Mesenchymal stem cell (in vitro differentiated cells and primary cell): ENCODE measurements around the gene SLC7A11.

Experiments used
- DNase-seq: peaks from one replicate; pipeline ENCODE4 v3.0.0-alpha.2; 2013
- H2AFZ ChIP-seq: one replicate; pipeline ENCODE4 v1.6.1; 2013; ENCODE audit warnings: low read depth, mild to moderate bottlenecking, control low read depth, inconsistent platforms, low read length, moderate library complexity
- H2AK5ac ChIP-seq: 2 replicates; pipeline ENCODE4 v1.6.1; 2013; ENCODE audit warnings: low read length, moderate library complexity, mild to moderate bottlenecking, inconsistent platforms; ENCODE audit not compliant: severe bottlenecking
- H2BK120ac ChIP-seq: one replicate; pipeline ENCODE4 v1.6.1; 2013; ENCODE audit warnings: low read depth, mild to moderate bottlenecking, inconsistent platforms, low read length, moderate library complexity
- H2BK12ac ChIP-seq, 2 experiments: one replicate each; pipeline ENCODE4 v1.6.1; 2013; ENCODE audit warnings: inconsistent platforms in 2 of 2, low read length in 2 of 2, mild to moderate bottlenecking in 2 of 2, moderate library complexity in 2 of 2, control low read depth in 1 of 2
- H2BK15ac ChIP-seq: one replicate; pipeline ENCODE4 v1.6.1; 2013; ENCODE audit warnings: mild to moderate bottlenecking, low read depth, inconsistent platforms; ENCODE audit not compliant: poor library complexity, severe bottlenecking
- H2BK5ac ChIP-seq: 2 replicates; pipeline ENCODE4 v1.6.1; 2013; ENCODE audit warnings: low read depth, mild to moderate bottlenecking, low read length, control low read depth, inconsistent platforms; ENCODE audit not compliant: poor library complexity, severe bottlenecking
- H3K14ac ChIP-seq, 2 experiments: one replicate each; pipeline ENCODE4 v1.6.1; 2013; ENCODE audit warnings: inconsistent platforms in 2 of 2, low read length in 2 of 2, control low read depth in 1 of 2, mild to moderate bottlenecking in 1 of 2, moderate library complexity in 1 of 2
- H3K18ac ChIP-seq, 2 experiments: one replicate each; pipeline ENCODE4 v1.6.1; 2013; ENCODE audit warnings: inconsistent platforms in 2 of 2, low read length in 2 of 2, control low read depth in 1 of 2, low read depth in 1 of 2, mild to moderate bottlenecking in 1 of 2
- H3K23ac ChIP-seq, 2 experiments: one replicate each; pipeline ENCODE4 v1.6.1; 2013; ENCODE audit warnings: inconsistent platforms in 2 of 2, low read length in 2 of 2, mild to moderate bottlenecking in 2 of 2, moderate library complexity in 2 of 2, control low read depth in 1 of 2
- H3K27ac ChIP-seq: 2 replicates; pipeline ENCODE4 v1.5.1; 2013; ENCODE audit warnings: mild to moderate bottlenecking, moderate library complexity, low read length, control low read depth, inconsistent platforms; ENCODE audit not compliant: poor library complexity, severe bottlenecking
- H3K27me3 ChIP-seq, 2 experiments: 2 replicates each; pipeline versions ENCODE4 v1.6.1 to v1.7.0; 2013; ENCODE audit warnings: low read length in 2 of 2, mild to moderate bottlenecking in 2 of 2, moderate library complexity in 2 of 2, control low read depth in 1 of 2, inconsistent platforms in 1 of 2; ENCODE audit not compliant: control insufficient read depth in 1 of 2, insufficient read depth in 1 of 2
- H3K36me3 ChIP-seq, 2 experiments: 2 replicates each; pipeline versions ENCODE4 v1.6.1 to v1.7.0; 2013; ENCODE audit warnings: low read length in 2 of 2, control low read depth in 1 of 2, inconsistent platforms in 1 of 2, low read depth in 1 of 2, mild to moderate bottlenecking in 1 of 2; ENCODE audit not compliant: insufficient read depth in 2 of 2, control insufficient read depth in 1 of 2
- H3K4ac ChIP-seq, 2 experiments: one replicate each; pipeline ENCODE4 v1.6.1; 2013; ENCODE audit warnings: inconsistent platforms in 2 of 2, low read length in 2 of 2, mild to moderate bottlenecking in 2 of 2, moderate library complexity in 2 of 2, control low read depth in 1 of 2, low read depth in 1 of 2
- H3K4me1 ChIP-seq: 2 replicates; pipeline ENCODE4 v1.6.1; 2013; ENCODE audit warnings: low read depth, low read length, control low read depth; ENCODE audit not compliant: control insufficient read depth, insufficient read depth
- H3K4me2 ChIP-seq: 2 replicates; pipeline ENCODE4 v1.6.1; 2013; ENCODE audit warnings: low read length, mild to moderate bottlenecking, inconsistent platforms; ENCODE audit not compliant: poor library complexity, severe bottlenecking
- H3K4me3 ChIP-seq, 2 experiments: 2 replicates each; pipeline versions ENCODE4 v1.5.1 to v1.7.0; 2013; ENCODE audit warnings: low read length in 2 of 2, mild to moderate bottlenecking in 2 of 2, control low read depth in 1 of 2, low read depth in 1 of 2; ENCODE audit not compliant: insufficient read depth in 1 of 2
- H3K79me1 ChIP-seq: replicated peaks from 2 replicates; pipeline ENCODE4 v1.6.1; 2013; ENCODE audit warnings: mild to moderate bottlenecking, control low read depth, low read length, inconsistent platforms; ENCODE audit not compliant: poor library complexity, severe bottlenecking
- H3K9ac ChIP-seq: 2 replicates; pipeline ENCODE4 v1.7.0; 2013; ENCODE audit warnings: mild to moderate bottlenecking, low read length, moderate library complexity
- H3K9me3 ChIP-seq: 2 replicates; pipeline ENCODE4 v1.7.0; 2013; ENCODE audit warnings: mild to moderate bottlenecking, low read length; ENCODE audit not compliant: control insufficient read depth
- H4K8ac ChIP-seq: one replicate; pipeline ENCODE4 v1.6.1; 2013; ENCODE audit warnings: inconsistent platforms, mild to moderate bottlenecking, low read length, moderate library complexity
- H4K91ac ChIP-seq: one replicate; pipeline ENCODE4 v1.6.1; 2013; ENCODE audit warnings: mild to moderate bottlenecking, low read length, inconsistent platforms
- WGBS: methylation state at CpG from one replicate; pipeline ENCODE4 v1.1.7; 2013; ENCODE audit warnings: mixed read lengths; 5-methylcytosine and 5-hydroxymethylcytosine counted together

SLC7A11 gene

GRCh38 chr4:138200236-138200590 is 41.9 kb downstream of the SLC7A11 start:
- no peak overlapping the region for H3K27ac ChIP-seq
- no peak overlapping the region for H4K8ac ChIP-seq
- H2BK5ac ChIP-seq = no peak overlapping the region
- no peak overlapping the region for H2BK15ac ChIP-seq
- no peaks in the 10 kb centered on the region for H3K79me1 ChIP-seq
- no peak overlapping the region for H3K4me2 ChIP-seq
- H3K27me3 ChIP-seq = no peaks in the 10 kb centered on the region
- H3K4me1 ChIP-seq = no peaks in the 10 kb centered on the region
- H3K36me3 ChIP-seq = no peaks in the 10 kb centered on the region
- no peak overlapping the region for H2BK12ac ChIP-seq
- no peak overlapping the region for H3K14ac ChIP-seq
- no peak overlapping the region for H3K18ac ChIP-seq
- H4K91ac ChIP-seq = no peak overlapping the region
- H3K4me3 ChIP-seq = no peak overlapping the region
- H2BK120ac ChIP-seq = no peak overlapping the region
- no peak overlapping the region for H2AK5ac ChIP-seq
- H3K9ac ChIP-seq = no peak overlapping the region
- H3K23ac ChIP-seq = no peak overlapping the region
- 93% methylated on average over 1 of the region's 1 CpG for WGBS
- H3K4ac ChIP-seq = no peak overlapping the region
- no peaks in the 10 kb centered on the region for H3K9me3 ChIP-seq
- H2AFZ ChIP-seq = no peak overlapping the region
- no peak for DNase-seq

GRCh38 chr4:138199568-138200235 is 42.4 kb downstream of the SLC7A11 start:
- Histone ChIP-seq H2BK5ac (no peak overlapping the region), H3K4me3 (no peak overlapping the region), H3K4ac (no peak overlapping the region), H4K8ac (no peak overlapping the region), H3K27me3 (no peaks in the 10 kb centered on the region), H3K14ac (no peak overlapping the region), H3K9me3 (no peaks in the 10 kb centered on the region), H3K27ac (no peak overlapping the region), H2BK12ac (no peak overlapping the region), H3K9ac (no peak overlapping the region), H2BK120ac (no peak overlapping the region), H3K18ac (no peak overlapping the region), H2AFZ (no peak overlapping the region), H3K23ac (no peak overlapping the region), H3K4me1 (no peaks in the 10 kb centered on the region), H2AK5ac (no peak overlapping the region), H3K36me3 (no peaks in the 10 kb centered on the region), H3K4me2 (no peak overlapping the region), H3K79me1 (no peaks in the 10 kb centered on the region), H2BK15ac (no peak overlapping the region), H4K91ac (no peak overlapping the region)
- DNase-seq = no peak
- WGBS = 79% methylated on average over 5 of the region's 5 CpGs

GRCh38 chr4:138196153-138196552 is 46.0 kb downstream of the SLC7A11 start:
- H2AFZ ChIP-seq = no peak overlapping the region
- H3K14ac ChIP-seq = no peak overlapping the region
- H4K91ac ChIP-seq = no peak overlapping the region
- H2BK15ac ChIP-seq = no peak overlapping the region
- H2AK5ac ChIP-seq = no peak overlapping the region
- no peak overlapping the region for H3K18ac ChIP-seq
- H3K4me2 ChIP-seq = no peak overlapping the region
- H2BK120ac ChIP-seq = no peak overlapping the region
- no peaks in the 10 kb centered on the region for H3K79me1 ChIP-seq
- H3K9ac ChIP-seq = no peak overlapping the region
- H2BK5ac ChIP-seq = no peak overlapping the region
- no peak overlapping the region for H2BK12ac ChIP-seq
- no peak for DNase-seq
- peak overlapping the region; percentile 69 for H4K8ac ChIP-seq
- no peak overlapping the region for H3K4me3 ChIP-seq
- 90% methylated on average over 2 of the region's 3 CpGs for WGBS
- no peak overlapping the region for H3K4ac ChIP-seq
- no peaks in the 10 kb centered on the region for H3K4me1 ChIP-seq
- H3K9me3 ChIP-seq = no peaks in the 10 kb centered on the region
- no peak overlapping the region for H3K27ac ChIP-seq
- no peaks in the 10 kb centered on the region for H3K27me3 ChIP-seq
- no peaks in the 10 kb centered on the region for H3K36me3 ChIP-seq
- no peak overlapping the region for H3K23ac ChIP-seq

GRCh38 chr4:138193963-138194362 is 48.2 kb downstream of the SLC7A11 start:
- Histone ChIP-seq H3K79me1 (no peaks in the 10 kb centered on the region), H2BK120ac (no peak overlapping the region), H2AFZ (no peak overlapping the region), H3K4ac (no peak overlapping the region), H3K23ac (no peak overlapping the region), H2BK15ac (no peak overlapping the region), H3K36me3 (no peaks in the 10 kb centered on the region), H3K27ac (no peak overlapping the region), H2AK5ac (no peak overlapping the region), H3K14ac (no peak overlapping the region), H3K27me3 (no peaks in the 10 kb centered on the region), H4K91ac (no peak overlapping the region), H3K4me1 (no peaks in the 10 kb centered on the region), H3K18ac (no peak overlapping the region), H2BK5ac (no peak overlapping the region), H4K8ac (no peak overlapping the region), H2BK12ac (no peak overlapping the region), H3K9ac (no peak overlapping the region), H3K9me3 (no peaks in the 10 kb centered on the region), H3K4me2 (no peak overlapping the region), H3K4me3 (no peak overlapping the region)
- DNase-seq = no peak
- no CpG with 5 or more reads among the region's 1 CpG for WGBS
